Suppressor macrophage treated with lipopolysaccharide for 1 hour (primary cell): ENCODE results near the gene MST1R.
"Not testable (repeated sequence)": the region's sequence is repeated elsewhere in the genome, so short reads cannot be mapped to it uniquely, and the experiment has no call there.

Source experiments
- DNase-seq, 3 donors: peaks; one replicate each; pipeline ENCODE4 v3.0.0-alpha.2; 2020 to 2022

Gene MST1R

DNA sequence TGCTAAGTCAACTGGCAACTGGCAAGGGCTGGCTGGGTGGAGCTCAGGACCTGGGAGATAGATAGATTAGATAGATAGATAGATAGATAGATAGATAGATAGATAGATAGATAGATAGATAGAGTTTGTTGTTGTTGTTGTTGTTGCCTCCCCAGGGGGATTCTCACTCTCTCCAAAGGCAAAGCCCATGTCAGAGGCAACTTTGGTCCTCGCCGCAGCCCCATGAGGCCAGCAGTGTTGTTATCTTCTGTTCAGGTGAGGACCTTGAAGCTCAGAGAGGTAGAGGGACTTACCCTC is 7.4 kb upstream of the MST1R start:
- DNase-seq, result no peak

DNA sequence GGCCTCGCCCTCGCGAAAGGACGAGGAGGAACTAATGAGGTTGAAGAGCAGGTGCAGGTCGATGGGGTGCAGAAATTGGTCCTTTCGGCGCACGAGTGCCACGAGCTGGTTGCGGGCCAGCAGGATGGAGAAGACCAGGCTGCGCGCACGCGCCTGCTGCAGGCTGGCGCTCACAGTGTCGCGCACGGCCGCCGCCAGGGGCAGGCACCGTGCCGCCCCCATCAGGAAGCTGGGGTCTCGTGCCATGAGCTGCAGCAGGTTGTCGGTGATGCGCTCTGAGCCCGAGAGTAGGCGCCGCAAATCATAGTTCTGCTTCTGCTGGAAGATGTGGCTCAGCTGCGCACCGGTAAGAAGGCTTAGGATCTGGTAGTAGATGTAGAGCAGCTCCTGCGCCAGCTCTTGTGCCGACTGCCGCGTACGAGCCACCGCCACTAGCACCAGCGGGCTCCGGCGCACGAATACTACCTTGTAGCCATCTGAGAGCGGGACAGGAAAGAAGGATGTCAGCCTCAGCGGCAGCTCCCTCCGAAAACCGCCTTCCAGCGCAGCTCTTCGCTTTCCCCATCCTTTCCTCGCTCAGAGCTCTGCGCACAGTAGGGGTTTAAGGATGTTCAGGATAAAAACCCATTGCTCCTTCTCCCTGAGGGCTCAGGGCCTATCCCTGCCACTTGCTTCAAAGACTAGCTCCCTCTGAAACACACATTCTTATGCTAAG is 6.9 kb upstream of the MST1R start:
- DNase-seq, result no peak

DNA sequence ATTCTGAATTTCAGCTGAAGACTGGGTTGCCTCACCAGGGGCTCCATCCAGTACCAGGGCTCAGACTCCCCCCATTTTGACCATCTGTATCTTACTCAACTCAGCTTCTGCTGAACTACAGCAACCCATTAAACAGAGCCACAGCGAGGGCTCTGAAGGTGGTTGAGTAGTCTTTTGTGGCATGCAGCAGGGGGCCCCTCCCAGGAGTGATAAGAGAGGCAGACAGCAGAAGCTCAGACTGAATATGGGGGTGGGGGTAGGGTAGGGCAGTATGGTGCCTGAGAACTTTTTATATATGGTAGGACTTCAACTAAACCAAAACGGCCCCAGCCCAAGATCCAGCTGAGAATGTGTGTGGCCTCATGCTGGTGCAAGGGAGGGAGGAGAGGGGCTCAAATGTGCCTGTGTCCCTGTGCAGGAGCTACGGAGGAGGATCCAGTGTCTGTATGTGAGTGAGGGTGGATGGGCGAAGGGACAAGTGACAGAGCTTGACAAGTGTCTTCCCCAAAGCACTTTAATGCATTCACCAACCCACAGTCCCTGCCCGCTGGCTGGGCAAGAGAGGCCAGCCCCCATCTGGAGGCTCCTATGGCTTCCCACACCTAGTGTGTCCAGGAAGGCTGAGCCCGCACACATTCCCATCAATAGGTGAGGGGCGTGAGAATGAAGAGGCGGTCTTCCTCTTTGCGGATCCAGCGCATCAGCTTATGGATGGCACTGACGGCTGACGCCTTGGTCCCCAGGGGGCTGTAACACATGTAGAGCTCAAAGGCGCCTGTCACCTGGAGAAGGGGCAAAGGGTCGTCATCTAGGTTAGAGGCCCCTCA is 4.9 kb upstream of the MST1R start:
- no peak for DNase-seq

DNA sequence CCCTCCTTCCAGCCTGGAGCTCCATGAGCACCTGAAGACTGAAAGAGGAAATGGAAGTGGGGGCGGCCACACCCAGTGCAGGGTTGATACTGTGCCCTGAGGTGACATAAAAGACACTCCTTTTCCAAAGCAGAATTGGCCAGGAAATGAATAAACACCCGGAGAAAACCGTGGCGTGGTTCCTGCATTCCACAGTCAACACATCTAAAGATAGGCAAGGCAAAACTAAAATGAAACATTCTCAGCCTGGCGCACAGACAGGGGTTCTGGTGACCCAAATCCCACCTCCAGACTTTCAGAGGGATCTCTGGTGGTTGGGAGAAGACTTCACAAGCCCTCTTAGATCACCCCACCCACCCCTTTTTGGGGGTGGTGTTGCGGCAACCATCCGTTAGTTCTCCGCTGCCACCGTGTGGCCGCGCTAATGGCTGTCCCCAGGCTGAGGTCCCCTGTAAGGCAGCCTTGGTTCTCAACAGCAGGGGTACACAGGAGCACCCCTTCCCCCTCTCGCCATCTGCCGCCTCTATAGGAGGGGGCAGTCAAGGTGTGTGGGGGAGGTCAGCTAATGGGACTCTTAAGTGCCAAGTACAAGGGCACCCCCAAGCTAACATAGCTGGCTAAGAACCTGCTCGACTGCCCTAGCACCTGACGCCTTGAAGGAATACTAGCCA is 2.5 kb upstream of the MST1R start:
- peak; percentile 77 to 86 (median 78) for DNase-seq

GRCh38 chr3:49904448-49904847 is 775 bp upstream of the MST1R start:
- DNase-seq, result not testable (repeated sequence)

GRCh38 chr3:49902511-49903345 is 945 bp downstream of the MST1R start:
- no peak for DNase-seq

GRCh38 chr3:49901366-49902339 is 2.0 kb downstream of the MST1R start:
- peak; percentile 25 to 58 (median 47) for DNase-seq

DNA sequence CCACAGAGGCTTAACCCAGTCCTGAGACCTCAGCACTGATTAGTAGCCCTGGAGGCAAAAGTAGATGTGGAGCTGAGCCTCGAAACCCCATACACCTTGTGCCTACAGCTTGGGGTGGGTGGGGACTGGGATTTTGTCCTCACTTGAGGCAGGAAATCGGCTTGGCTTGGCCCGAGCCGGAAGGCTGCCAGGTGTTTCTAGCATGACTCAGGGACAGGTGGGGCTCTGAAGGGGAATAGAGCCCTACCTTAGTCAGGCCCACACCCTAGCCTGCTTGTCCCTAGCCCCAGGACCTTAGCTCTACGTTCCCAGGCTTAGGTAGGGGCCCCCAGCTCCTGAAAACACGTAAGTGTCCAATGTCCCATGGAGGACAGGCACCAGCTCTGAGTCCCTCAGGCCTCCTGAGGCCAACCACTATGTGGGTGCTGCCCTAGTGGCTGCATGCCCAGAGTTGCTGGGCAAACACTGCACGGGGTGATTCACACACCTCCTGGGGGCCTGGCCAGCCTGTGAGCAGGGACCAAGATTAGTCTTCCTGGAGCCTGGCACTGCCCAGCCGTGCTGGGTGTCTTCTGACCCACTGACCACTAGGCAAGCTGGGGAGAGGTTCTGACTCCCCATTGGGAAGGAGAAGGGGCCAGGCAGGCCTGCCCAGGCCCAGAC is 3.1 kb downstream of the MST1R start:
- DNase-seq, result no peak

DNA sequence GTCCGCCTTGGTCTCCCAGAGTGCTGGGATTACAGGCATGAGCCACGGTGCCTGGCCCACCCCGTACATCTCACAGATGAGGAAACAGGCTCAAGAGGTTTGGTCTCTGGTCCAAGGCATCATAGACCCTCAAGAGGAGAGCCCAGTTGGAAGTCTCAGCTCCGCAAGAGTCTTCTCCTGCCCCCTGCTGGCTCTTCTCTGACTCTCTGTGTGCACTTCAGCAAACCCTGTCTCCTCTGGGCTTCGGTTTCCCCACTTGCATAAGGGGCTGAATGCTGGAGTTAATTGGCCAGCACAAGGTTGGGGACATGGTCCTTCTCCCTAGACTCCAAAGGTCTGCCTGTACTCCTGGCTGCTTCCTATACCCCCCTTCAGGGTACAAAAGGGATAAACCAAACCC is 3.9 kb downstream of the MST1R start:
- peak in 1 of 3 donors; percentile 13 for DNase-seq

DNA sequence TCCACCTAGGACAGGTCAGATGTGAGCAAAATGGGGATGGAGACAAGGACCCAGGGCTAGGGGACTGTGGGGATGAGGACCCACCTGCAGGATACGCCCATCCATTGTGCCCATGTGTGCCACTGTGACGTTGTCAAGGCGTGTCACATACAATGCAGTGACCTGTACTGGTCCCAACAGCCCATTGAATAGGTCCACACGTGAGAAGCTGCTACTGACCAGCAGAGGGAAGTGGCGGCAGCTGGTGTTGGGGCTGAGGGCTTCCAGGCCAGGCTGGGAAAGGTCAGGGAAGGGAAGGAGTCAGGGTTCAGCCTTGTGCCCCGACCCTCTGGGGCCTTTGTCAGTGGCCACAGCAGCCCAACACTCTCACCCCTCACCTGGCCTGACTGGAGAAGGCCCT is 4.7 kb downstream of the MST1R start:
- DNase-seq, result no peak

GRCh38 chr3:49896345-49896744 is 7.3 kb downstream of the MST1R start:
- no peak for DNase-seq

DNA sequence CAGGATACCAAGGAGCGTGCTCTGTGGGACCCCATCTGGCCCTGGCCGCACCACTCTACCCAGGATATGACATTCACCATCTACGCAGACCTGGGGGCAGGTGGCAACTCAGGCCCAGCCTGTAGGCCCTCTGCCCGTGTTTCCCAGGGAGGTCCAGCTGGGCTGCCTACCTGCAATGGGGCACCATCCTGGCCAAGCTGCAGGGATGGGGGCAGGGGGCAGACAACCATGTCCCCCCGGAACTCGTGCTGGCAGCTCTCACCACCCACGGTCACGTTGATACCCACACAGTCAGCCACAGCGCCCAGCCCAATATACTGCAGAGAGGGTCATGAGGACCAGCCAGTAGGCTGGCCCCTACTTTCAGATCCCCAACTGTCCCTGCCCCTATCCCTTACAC is 7.9 kb downstream of the MST1R start:
- DNase-seq, result no peak

DNA sequence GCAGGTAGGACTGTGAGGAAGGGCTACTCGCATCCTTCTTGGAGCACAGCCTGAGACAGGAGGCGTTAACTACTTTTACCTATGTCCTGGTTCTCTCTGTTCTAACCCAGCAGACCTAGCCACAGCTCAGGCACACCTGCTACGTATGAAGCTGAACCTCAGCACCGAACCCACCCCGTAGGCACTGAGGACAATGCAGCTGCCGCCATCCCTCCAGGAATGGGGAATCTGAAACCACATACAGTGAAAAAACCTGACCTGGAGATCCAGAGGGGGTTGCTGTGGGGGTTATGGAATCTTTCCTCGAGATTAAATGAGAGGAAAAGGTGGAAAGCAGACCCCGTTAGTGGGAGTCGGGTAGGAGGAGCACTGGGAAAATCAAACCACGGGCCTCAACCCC is 14.4 kb downstream of the MST1R start:
- no peak for DNase-seq

- DNase-seq, result no peak
These were observed 16.8 kb downstream of the MST1R start for GRCh38 chr3:49886922-49887265.

GRCh38 chr3:49883998-49884397 is 19.7 kb downstream of the MST1R start:
- DNase-seq, result peak in 2 of 3 donors; percentile 30 to 45

GRCh38 chr3:49882166-49882565 is 21.5 kb downstream of the MST1R start:
- no peak for DNase-seq

- no peak for DNase-seq
These were observed 22.9 kb downstream of the MST1R start for GRCh38 chr3:49880581-49881315.

GRCh38 chr3:49879721-49880120 is 24.0 kb downstream of the MST1R start:
- no peak for DNase-seq

DNA sequence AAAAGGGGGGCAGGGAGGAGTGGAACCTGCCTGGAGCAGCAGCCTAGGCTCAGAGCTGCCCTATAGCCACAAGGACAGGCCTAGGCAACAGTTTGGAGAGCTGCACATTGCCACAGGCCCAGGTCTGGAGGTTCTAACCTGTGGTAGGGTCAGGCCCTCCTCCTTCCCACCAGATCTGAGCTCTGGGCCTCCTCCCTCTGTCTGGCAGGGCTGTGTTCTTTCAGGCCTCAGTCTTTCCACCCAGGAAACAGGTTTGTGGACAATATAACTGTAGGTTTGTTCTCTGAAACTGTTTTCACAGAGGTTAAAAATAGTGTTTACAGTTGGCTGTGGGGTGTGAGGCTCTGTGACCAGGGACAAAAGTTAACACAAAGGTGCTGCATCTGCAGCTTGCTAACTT is 25.0 kb downstream of the MST1R start:
- DNase-seq, result no peak

DNA sequence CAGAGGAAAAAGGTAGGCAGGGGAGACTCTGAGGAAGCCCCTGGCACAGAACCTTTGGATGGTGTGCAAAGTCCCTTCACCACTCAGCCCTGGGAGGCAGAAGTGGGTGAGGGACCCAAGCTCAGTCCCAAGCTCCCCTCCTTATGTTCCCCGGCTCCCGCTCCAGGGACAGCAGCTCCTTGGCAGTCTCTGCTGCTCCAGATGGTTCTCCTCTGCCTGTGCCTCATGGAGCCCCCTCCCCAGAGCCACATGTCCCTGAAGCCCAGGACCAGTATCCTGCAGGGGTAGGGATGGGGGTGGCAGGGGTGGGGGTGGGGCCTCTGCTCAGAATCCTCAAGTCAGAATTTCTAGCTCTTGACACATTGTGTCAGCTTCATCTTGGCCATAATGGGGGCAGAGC is 26.0 kb downstream of the MST1R start:
- DNase-seq, result no peak

GRCh38 chr3:49876567-49876966 is 27.1 kb downstream of the MST1R start:
- no peak for DNase-seq
